A375 (cell line): ENCODE data around the gene REXO2. TPM values are rescaled to one million over a fixed set of nuclear protein-coding genes. Genes with fewer than 3 reads are reported as not detected.

Source experiments
- total RNA-seq: library from RNA; depleted of rRNA; stranded (reverse); fragments of >200 nt; shearing (Covaris generic); gene quantifications from 2 replicates; pipeline ENCODE4 v1.2.3, GENCODE V29; 2014; rRNA removed

The REXO2 gene
- total RNA-seq = 118 and 139 TPM in 2 replicates

DNA sequence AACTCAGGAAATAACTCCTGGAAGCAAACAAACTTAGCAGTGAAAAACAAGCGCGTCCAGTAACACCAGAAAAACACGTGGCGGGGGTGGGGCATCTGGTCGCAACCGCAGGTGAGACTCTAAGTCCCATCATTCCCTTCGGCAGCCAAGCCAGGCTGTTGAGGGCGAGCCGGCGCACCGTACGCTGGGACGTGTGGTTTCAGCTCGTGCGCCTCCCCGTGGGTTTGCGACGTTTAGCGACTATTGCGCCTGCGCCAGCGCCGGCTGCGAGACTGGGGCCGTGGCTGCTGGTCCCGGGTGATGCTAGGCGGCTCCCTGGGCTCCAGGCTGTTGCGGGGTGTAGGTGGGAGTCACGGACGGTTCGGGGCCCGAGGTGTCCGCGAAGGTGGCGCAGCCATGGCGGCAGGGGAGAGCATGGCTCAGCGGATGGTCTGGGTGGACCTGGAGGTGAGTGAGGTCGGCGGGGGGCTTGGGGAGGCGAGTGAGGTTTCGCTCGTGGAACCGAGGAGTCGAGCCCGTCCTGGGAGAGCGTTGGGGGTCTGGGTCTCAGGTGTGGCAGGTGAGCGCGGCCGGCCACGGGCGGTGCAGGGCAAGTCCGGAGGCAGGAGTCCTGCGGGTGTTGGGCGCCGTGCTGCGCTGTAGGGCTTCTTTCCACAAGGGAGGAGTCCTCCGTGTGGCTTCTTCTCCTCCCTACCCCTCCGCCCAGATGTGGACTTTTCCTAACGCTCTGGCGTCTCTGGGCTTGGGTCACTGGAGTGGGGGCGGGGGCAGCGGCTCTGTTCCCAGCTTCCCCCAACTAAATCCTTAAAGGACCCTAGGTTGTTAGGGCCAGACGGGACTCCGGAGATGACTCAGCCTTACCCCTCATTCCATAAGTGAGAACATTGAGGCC, at the start of gene REXO2:
Gene REXO2, plus strand, starts transcription at position 239 of the 892 bp plus-strand sequence. Its CDS starts 62 bp downstream, at position 301.

DNA sequence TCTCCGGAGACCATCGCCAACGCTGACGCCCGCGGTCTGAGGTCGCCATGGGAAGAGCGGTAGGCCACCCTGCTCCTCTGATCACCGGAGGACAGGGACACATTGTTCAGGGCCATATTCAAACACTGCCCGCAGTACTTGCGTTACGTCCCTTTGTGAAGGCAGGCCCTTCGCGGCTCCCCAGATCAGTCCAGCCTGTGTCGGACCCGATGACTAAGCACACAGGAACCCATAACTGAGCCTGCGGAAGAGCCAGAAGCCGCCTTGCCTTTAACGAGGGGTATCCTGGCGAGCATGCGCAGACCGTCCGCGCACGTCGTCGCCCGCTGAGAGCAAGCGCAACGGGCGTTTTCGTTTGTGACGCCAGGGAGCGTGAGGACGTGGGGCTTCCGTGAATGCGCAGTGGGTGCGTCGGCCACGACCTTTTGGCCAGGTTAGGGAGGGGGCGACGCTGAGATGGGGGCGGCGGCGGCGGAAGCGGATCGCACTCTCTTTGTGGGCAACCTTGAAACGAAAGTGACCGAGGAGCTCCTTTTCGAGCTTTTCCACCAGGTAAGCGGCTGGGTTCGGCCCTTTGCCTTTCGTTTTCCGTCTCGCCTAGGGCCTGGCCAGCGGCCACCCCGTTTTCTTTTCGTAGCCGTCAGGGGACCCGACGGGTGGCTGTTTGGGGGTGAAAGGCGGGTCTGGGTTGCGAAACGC, 38.9 kb upstream of the REXO2 start, which contains the start of the genes C11orf71 and RBM7:
Gene C11orf71, minus strand, starts transcription at position 296 of the 699 bp plus-strand sequence. Its CDS starts 180 bp downstream, at position 116.
Gene RBM7, plus strand, starts transcription at position 451 of the 699 bp plus-strand sequence. Its CDS starts 6 bp downstream, at position 457.

Other genes starting within 250 kb of the REXO2 start
- 285 and 300 TPM in 2 replicates for gene NNMT, start 143.1 kb upstream of the REXO2 start, total RNA-seq
- 7.6 and 8.8 TPM in 2 replicates for gene C11orf71, start 39.0 kb upstream of the REXO2 start, total RNA-seq
- gene RBM7, start 38.8 kb upstream of the REXO2 start, total RNA-seq = 18.3 and 31.4 TPM in 2 replicates
- gene NXPE1, start 120.4 kb downstream of the REXO2 start, total RNA-seq = not detected in 2 replicates
- gene NXPE4, start 156.3 kb downstream of the REXO2 start, total RNA-seq = not detected in 2 replicates
- gene NXPE2, start 239.1 kb downstream of the REXO2 start, total RNA-seq = not detected in 2 replicates